DOHH2 (cell line): ENCODE data around the gene ADGRG6.

ENCODE experiments used
- EZH2phosphoT487 ChIP-seq: fragments of 200-600 bp; sonication (generic); IDR thresholded peaks from 2 replicates; pipeline ENCODE4 v1.6.1; 2017; ENCODE audit warnings: borderline replicate concordance, mild to moderate bottlenecking, antibody characterized with exemption, low read length, moderate library complexity, mixed read lengths
- TF ChIP-seq, protein P1 (sequence below): fragments of 200-600 bp; sonication (generic); IDR thresholded peaks from one replicate; pipeline ENCODE4 v1.5.1; 2014; ENCODE audit warnings: antibody characterized with exemption, mild to moderate bottlenecking, low read depth, low read length; ENCODE audit not compliant: poor library complexity, severe bottlenecking

DNA sequence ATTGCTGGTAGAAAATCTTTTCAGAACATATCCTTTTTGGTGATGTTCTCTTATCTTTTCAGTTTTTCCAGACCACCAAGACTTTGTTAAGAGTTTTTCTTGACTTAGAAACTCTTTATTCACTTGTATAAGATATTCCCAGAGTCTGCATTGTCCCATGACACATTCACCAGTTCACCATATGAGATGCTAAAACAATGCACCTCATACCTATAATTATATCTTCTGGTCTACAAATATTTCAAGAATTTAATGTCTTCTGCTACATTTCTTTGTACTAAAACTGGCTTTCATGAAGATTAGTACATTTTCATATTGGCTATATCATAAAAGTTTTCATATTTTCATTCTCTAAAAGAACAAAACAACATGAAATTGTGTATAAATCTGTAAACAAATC is 111.3 kb downstream of the ADGRG6 start:
- TF ChIP-seq, protein P1, sequence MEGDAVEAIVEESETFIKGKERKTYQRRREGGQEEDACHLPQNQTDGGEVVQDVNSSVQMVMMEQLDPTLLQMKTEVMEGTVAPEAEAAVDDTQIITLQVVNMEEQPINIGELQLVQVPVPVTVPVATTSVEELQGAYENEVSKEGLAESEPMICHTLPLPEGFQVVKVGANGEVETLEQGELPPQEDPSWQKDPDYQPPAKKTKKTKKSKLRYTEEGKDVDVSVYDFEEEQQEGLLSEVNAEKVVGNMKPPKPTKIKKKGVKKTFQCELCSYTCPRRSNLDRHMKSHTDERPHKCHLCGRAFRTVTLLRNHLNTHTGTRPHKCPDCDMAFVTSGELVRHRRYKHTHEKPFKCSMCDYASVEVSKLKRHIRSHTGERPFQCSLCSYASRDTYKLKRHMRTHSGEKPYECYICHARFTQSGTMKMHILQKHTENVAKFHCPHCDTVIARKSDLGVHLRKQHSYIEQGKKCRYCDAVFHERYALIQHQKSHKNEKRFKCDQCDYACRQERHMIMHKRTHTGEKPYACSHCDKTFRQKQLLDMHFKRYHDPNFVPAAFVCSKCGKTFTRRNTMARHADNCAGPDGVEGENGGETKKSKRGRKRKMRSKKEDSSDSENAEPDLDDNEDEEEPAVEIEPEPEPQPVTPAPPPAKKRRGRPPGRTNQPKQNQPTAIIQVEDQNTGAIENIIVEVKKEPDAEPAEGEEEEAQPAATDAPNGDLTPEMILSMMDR, result no peak
- no peak for TF ChIP-seq EZH2phosphoT487
